ENCODE measurements around the gene EML4.
"Not testable (repeated sequence)": the region's sequence is repeated elsewhere in the genome, so short reads cannot be mapped to it uniquely, and the experiment has no call there.

EML4 gene, protein sequence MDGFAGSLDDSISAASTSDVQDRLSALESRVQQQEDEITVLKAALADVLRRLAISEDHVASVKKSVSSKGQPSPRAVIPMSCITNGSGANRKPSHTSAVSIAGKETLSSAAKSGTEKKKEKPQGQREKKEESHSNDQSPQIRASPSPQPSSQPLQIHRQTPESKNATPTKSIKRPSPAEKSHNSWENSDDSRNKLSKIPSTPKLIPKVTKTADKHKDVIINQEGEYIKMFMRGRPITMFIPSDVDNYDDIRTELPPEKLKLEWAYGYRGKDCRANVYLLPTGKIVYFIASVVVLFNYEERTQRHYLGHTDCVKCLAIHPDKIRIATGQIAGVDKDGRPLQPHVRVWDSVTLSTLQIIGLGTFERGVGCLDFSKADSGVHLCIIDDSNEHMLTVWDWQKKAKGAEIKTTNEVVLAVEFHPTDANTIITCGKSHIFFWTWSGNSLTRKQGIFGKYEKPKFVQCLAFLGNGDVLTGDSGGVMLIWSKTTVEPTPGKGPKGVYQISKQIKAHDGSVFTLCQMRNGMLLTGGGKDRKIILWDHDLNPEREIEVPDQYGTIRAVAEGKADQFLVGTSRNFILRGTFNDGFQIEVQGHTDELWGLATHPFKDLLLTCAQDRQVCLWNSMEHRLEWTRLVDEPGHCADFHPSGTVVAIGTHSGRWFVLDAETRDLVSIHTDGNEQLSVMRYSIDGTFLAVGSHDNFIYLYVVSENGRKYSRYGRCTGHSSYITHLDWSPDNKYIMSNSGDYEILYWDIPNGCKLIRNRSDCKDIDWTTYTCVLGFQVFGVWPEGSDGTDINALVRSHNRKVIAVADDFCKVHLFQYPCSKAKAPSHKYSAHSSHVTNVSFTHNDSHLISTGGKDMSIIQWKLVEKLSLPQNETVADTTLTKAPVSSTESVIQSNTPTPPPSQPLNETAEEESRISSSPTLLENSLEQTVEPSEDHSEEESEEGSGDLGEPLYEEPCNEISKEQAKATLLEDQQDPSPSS

GRCh38 chr2:42169100-42169873, at the start of gene EML4:
TSS of gene EML4 (plus strand) at chr2:42169353. CDS start at chr2:42169612, 259 bp downstream.
- DNase-seq (ENCODE audit: low spot score) = peak; percentile 90

GRCh38 chr2:42123426-42123825, 45.7 kb upstream of the EML4 start:
- DNase-seq (ENCODE audit: low spot score) = no peak

DNA sequence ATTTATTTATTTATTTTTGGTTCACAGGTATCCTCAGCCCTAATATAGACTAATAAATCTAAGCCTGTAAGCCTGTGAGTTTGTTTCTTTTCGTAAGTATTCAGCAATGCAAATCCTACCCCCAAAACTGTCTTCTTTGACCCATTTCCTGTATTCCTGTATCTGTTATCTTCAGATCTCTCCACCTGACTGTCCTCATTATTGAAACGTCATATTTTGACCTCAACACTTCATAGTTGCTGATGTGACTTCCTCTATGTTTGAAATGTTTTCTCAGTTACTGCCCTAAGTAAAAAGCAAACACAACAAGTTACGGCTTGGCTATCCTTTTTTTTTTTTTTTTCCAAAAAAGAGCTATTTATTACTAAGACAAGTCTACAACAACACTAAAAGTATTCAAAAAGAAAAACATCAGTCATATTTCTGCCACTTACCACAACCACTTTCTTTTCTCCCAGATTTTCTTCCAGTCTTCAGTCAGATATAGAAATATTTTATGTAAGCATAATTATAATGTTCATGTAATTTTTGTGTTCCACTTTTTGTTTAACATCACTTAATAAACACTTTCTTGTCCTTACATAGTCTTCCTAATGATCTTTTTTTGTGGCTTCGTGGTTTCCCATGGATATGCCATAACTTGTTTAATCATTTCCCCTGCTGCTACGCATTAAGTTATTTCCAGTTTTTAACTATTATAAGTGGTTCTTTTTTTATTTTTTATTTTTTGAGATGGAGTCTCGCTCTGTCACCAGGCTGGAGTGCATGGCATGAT, 45.0 kb upstream of the EML4 start:
- DNase-seq (ENCODE audit: low spot score) = peak; percentile 65

- DNase-seq (ENCODE audit: low spot score) = no peak
Observed at GRCh38 chr2:42125841-42126594, 43.1 kb upstream of the EML4 start.

DNA sequence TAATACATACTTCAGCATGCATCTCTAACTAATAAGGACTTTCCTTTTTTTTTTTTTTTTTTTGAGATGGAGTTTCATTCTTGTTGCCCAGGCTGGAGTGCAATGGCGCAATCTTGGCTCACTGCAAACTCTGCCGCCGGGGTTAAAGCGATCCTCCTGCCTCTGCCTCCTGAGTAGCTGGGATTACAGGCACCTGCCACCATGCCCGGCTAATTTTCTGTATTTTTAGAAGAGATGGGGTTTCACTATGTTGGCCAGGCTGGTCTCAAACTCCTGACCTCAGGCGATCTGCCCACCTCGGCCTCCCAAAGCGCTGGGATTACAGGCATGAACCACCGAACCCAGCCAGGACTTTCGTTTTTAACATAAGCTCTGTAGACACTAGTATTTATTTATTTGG, 42.3 kb upstream of the EML4 start:
- not testable (repeated sequence) for DNase-seq (ENCODE audit: low spot score)

DNA sequence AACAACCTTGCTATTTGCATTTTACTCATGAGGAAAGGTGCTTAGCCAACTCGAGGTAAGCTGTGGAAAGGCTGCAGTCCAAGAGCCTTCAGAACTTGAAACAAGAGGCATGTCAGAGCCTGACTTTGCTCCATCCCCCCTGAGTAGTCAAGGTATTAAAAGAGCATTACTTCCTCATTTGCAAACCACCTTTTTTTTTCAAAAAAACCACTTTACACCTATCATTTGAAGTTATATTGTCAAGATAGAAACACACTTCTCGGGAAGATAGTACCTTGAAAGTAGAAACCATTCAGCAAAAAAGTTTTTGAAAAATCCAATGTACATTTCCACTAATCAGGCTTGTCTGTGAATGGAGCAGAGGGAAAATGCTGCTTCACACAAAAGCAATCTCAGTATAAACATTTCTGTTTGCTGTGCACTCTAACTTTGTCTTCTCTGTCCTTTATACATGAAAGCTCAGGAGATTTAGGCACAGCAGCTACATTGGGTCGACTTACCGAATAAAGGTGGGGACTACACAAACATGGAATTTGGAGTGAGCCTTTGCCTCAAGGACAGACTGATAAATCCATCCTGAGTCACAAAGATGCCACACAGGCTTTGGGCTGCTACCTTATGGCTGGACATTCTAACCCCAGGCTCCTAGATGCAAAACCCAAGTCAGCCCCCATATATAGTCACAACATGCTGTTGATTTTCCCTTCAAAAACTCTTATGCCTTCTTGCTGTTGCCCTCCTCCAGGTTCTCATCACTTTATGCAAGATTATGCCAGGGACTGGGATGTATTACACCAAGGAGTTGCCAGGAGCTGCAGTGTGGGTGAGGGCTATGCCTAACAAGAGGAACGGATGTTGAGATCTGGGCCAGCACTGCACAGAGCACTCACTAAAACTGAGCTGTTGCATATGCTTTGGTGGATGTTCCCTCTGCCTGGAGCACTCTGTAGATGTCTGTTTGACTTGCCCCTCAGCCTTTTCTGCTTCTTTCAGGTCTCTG, 41.4 kb upstream of the EML4 start:
- DNase-seq (ENCODE audit: low spot score) = peak; percentile 58

DNA sequence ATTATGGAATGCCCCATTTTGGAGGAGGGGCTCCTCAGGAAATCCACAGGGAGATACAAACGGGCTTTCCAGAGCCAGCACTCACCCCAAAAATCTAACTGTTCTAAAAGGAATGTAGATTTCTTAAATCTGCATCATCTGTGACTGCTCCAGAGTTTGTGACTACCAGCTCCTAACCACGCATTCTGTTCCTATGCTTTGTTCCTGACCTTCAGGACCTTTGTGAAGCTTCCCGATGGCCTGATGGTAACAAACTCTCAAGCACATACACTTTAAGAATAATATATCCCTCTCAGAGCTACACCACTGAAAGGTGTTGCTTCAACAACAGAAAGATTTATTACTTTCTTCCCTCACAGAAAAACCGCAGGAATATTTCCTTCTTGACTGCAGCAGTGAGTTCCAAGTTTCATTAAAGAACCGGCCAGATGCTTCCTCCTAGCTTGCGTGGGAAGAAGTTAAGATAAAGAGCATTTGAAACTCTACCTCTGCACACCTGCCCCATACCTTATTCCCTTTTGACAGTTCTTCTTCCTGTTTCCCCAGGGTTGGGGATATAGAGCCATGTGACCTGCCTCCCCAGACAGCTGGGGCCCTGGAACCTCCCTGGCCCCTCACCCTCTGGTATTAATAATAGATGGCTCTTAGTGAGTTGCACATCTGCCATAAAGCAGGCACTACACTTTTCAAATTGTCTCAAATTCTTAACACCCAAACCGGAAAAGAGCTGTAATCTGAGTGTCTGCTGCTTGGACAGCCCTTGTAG, 40.2 kb upstream of the EML4 start:
- no peak for DNase-seq (ENCODE audit: low spot score)

GRCh38 chr2:42129487-42129852, 39.7 kb upstream of the EML4 start:
- no peak for DNase-seq (ENCODE audit: low spot score)

GRCh38 chr2:42129947-42130346, 39.2 kb upstream of the EML4 start:
- DNase-seq (ENCODE audit: low spot score) = no peak

DNA sequence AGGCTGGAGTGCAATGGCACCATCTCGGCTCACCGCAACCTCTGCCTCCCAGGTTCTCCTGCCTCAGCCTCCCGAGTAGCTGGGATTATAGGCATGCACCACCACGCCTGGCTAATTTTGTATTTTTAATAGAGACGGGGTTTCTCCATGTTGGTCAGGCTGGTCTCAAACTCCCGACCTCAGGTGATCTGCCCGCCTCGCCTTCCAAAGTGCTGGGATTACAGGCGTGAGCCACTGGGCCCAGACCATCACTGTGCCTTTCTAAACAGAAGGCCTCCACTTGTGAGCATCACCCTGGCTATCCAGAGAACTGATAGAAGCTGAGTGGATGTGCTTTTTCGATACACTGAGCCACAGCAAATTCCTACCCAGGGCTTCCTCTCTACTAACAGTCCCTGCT, 38.3 kb upstream of the EML4 start:
- DNase-seq (ENCODE audit: low spot score) = not testable (repeated sequence)

GRCh38 chr2:42132191-42132965, 36.8 kb upstream of the EML4 start:
- DNase-seq (ENCODE audit: low spot score) = no peak

- DNase-seq (ENCODE audit: low spot score) = peak; percentile 95
Observed at GRCh38 chr2:42132966-42133641, 36.0 kb upstream of the EML4 start.

DNA sequence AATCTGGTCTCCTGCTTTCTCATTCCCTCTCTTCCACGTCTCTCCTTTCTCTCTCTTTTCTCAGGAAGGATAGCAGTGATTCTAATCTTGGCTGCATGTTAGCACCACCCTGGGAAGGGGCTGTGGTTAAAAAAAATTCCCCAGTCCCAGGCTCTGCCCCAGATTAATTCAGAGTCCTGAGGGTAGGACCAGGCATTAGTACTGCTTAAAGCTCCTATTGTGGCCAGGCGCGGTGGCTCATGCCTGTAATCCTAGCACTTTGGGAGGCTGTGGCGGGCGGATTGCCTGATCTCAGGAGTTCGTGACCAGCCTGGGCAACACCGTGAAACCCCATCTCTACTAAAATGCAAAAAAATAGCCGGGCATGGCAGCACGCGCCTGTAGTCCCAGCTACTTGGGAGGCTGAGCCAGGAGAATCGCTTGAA, 35.4 kb upstream of the EML4 start:
- DNase-seq (ENCODE audit: low spot score) = no peak

DNA sequence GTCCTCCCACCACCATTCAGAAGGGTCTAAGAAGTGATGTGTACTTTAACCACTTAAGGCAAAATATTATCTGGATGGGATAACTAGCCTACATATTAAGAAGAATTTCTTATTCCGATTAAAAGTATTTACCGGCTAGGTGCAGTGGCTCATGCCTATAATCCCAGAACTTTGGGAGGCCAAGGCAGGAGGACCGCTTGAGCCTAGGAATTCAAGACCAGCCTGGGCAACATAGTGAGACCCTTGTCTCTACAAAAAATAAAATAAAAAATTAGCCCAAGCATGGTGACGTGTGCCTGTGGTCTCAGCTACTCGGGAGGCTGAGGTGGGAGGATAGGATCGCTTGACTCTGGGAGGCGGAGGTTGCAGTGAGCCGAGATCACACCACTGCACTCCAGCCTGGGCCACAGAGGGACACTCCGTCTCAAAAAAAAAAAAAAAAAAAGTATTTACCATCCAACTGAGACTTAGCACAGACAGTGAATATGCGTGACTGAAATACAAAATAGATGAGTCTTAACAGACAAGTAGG, 34.7 kb upstream of the EML4 start:
- not testable (repeated sequence) for DNase-seq (ENCODE audit: low spot score)

- no peak for DNase-seq (ENCODE audit: low spot score)
Observed at GRCh38 chr2:42135381-42136312, 33.5 kb upstream of the EML4 start.

DNA sequence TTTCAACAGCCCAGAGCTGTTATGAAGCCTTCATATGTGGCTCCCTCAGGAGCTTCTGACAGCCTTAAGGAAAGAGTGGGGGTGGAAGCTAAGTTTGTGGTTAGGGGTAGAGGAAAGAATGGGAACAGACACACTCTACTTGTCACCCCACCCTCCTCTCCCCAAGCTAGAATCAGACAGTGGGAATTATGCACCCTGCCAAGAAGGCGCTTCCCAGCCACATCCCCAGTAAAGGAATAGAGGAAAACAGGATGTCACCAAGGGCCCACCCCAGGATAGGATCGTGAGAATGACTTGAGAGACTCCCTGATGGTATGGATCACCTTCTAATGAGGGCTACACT, 32.4 kb upstream of the EML4 start:
- DNase-seq (ENCODE audit: low spot score) = no peak
